ENCODE results near the gene SLC25A25. TPM values are rescaled to one million over a fixed set of nuclear protein-coding genes. Genes with fewer than 3 reads are reported as not detected.

The SLC25A25 gene
- total RNA-seq, 2 donors from 2014 or later: 12.9 to 13.1 TPM

DNA sequence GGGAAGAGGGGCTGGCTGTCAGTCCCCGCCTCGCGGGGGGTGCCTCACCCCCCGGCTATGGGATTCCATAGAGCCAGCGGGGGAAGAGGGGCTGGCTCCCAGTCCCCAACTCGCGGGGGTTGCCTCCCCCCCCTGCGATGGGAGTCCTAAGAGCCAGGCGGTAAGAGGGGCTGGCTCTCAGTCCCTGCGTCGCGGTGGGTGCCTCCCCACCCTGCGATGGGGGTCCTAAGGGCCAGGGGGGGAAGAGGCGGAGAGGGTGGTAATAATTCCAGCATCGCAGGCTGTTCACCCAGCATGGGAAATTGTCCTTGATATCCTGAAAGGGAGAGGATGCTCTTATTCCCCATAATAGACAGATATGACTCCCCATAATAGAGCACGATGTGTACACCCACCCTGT lies 71.6 kb downstream of the SLC25A25 start:
- no peak for DNase-seq
- WGBS, 2 experiments (ENCODE audit: insufficient coverage in 1 of 2, insufficient read length in 1 of 2): 92% methylated on average over 6 of the region's 16 CpGs; no CpG with 5 or more reads in 1 of the 2 experiments
- no peaks in the 10 kb centered on the region for H3K4me1 Mint-ChIP-seq
- no peak overlapping the region for H3K27ac ChIP-seq (ENCODE audit: low read depth, low read length)
- H3K27ac Mint-ChIP-seq: no peak overlapping the region
- no peaks in the 10 kb centered on the region for H3K36me3 Mint-ChIP-seq (ENCODE audit: low read depth)
- TF ChIP-seq, protein P1, sequence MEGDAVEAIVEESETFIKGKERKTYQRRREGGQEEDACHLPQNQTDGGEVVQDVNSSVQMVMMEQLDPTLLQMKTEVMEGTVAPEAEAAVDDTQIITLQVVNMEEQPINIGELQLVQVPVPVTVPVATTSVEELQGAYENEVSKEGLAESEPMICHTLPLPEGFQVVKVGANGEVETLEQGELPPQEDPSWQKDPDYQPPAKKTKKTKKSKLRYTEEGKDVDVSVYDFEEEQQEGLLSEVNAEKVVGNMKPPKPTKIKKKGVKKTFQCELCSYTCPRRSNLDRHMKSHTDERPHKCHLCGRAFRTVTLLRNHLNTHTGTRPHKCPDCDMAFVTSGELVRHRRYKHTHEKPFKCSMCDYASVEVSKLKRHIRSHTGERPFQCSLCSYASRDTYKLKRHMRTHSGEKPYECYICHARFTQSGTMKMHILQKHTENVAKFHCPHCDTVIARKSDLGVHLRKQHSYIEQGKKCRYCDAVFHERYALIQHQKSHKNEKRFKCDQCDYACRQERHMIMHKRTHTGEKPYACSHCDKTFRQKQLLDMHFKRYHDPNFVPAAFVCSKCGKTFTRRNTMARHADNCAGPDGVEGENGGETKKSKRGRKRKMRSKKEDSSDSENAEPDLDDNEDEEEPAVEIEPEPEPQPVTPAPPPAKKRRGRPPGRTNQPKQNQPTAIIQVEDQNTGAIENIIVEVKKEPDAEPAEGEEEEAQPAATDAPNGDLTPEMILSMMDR (conservative IDR thresholded peaks at IDR 0.05): no peak
- no peak overlapping the region for H3K4me3 ChIP-seq (ENCODE audit: low read length)
- H3K4me3 Mint-ChIP-seq: no peak overlapping the region
- no peaks in the 10 kb centered on the region for H3K9me3 ChIP-seq (ENCODE audit: control insufficient read depth, low read length)
- H3K36me3 ChIP-seq (ENCODE audit: control insufficient read depth, insufficient read depth, low read length): no peaks in the 10 kb centered on the region
- no peaks in the 10 kb centered on the region for H3K27me3 ChIP-seq (ENCODE audit: control insufficient read depth, insufficient read depth, low read length, poor library complexity, severe bottlenecking)
- peaks cover 6% of the 10 kb centered on the region for H3K27me3 Mint-ChIP-seq (ENCODE audit: insufficient read depth)
- no peaks in the 10 kb centered on the region for H3K9me3 Mint-ChIP-seq
- H3K9ac ChIP-seq (ENCODE audit: extremely low read depth, low read length, poor library complexity, severe bottlenecking): no peak overlapping the region
- H3K4me1 ChIP-seq (ENCODE audit: control insufficient read depth, insufficient read depth, low read length): no peaks in the 10 kb centered on the region

DNA sequence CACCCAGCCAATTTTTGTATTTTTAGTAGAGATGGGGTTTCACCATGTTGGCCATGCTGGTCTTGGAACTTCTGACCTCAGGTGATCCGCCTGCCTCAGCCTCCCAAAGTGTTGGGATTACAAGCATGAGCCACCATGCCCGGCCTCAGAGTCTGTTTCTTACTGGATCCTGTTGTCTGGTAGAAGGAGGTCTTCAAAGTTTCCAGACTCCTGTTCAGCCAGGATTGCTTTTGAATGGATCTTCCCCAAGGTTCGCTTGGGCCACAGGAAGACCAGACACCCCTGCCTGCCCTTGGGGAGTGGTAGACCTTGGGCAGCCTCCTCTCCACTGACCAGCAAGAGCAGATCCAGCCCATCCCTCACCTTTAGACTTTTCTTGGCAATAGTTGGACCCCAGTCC lies 73.6 kb downstream of the SLC25A25 start:
- H3K9me3 Mint-ChIP-seq: no peaks in the 10 kb centered on the region
- H3K9ac ChIP-seq (ENCODE audit: extremely low read depth, low read length, poor library complexity, severe bottlenecking): no peak overlapping the region
- TF ChIP-seq, protein P1 (conservative IDR thresholded peaks at IDR 0.05): no peak
- whole genome bisulfite sequencing, 2 experiments (ENCODE audit: insufficient coverage in 1 of 2, insufficient read length in 1 of 2): 93 to 100% methylated on average over 1 to 3 of the region's 3 CpGs
- no peak overlapping the region for H3K4me3 Mint-ChIP-seq
- H3K4me1 Mint-ChIP-seq: no peaks in the 10 kb centered on the region
- DNase-seq: no peak
- no peak overlapping the region for H3K4me3 ChIP-seq (ENCODE audit: low read length)
- H3K4me1 ChIP-seq (ENCODE audit: control insufficient read depth, insufficient read depth, low read length): no peaks in the 10 kb centered on the region
- H3K9me3 ChIP-seq (ENCODE audit: control insufficient read depth, low read length): no peaks in the 10 kb centered on the region
- H3K27me3 Mint-ChIP-seq (ENCODE audit: insufficient read depth): peaks cover 5% of the 10 kb centered on the region
- no peaks in the 10 kb centered on the region for H3K36me3 ChIP-seq (ENCODE audit: control insufficient read depth, insufficient read depth, low read length)
- H3K27ac ChIP-seq (ENCODE audit: low read depth, low read length): no peak overlapping the region
- H3K27ac Mint-ChIP-seq: no peak overlapping the region
- H3K27me3 ChIP-seq (ENCODE audit: control insufficient read depth, insufficient read depth, low read length, poor library complexity, severe bottlenecking): no peaks in the 10 kb centered on the region
- no peaks in the 10 kb centered on the region for H3K36me3 Mint-ChIP-seq (ENCODE audit: low read depth)

DNA sequence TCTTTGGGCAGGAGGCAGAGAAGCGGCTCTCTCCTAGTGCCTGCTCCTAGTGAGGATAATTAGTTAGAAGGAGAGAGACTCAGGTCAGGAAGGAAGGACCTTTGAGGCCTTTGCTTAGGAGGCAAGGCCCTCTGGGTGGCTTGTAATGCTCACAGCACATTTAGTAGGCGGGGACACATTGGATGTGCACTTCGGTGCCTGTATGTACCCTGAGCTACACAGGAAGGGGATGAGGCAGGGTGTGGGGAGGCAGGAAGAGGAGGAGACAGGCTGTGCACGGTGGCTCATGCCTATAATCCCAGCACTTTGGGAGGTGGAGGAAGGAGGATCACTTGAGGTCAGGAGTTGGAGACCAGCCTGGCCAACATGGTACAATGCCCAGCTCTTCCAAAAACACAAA lies 74.0 kb downstream of the SLC25A25 start:
- TF ChIP-seq, protein P1 (conservative IDR thresholded peaks at IDR 0.05): no peak
- Mint-ChIP-seq H3K27ac (no peak overlapping the region), H3K4me1 (no peaks in the 10 kb centered on the region), H3K36me3 (ENCODE audit: low read depth) (no peaks in the 10 kb centered on the region), H3K27me3 (ENCODE audit: insufficient read depth) (peaks cover 7% of the 10 kb centered on the region), H3K4me3 (no peak overlapping the region), H3K9me3 (no peaks in the 10 kb centered on the region)
- Histone ChIP-seq H3K4me1 (ENCODE audit: control insufficient read depth, insufficient read depth, low read length) (no peaks in the 10 kb centered on the region), H3K27ac (ENCODE audit: low read depth, low read length) (no peak overlapping the region), H3K36me3 (ENCODE audit: control insufficient read depth, insufficient read depth, low read length) (no peaks in the 10 kb centered on the region), H3K9ac (ENCODE audit: extremely low read depth, low read length, poor library complexity, severe bottlenecking) (no peak overlapping the region), H3K9me3 (ENCODE audit: control insufficient read depth, low read length) (no peaks in the 10 kb centered on the region), H3K27me3 (ENCODE audit: control insufficient read depth, insufficient read depth, low read length, poor library complexity, severe bottlenecking) (no peaks in the 10 kb centered on the region), H3K4me3 (ENCODE audit: low read length) (no peak overlapping the region)
- 90 to 93% methylated on average over 3 to 4 of the region's 4 CpGs for WGBS, 2 experiments (ENCODE audit: insufficient coverage in 1 of 2, insufficient read length in 1 of 2)
- no peak for DNase-seq

All from endodermal cell (in vitro differentiated cells).